Measurements from ENCODE around the gene RELCH. TPM values are rescaled to one million over a fixed set of nuclear protein-coding genes. Genes with fewer than 3 reads are reported as not detected.

RELCH gene
- total RNA-seq, 1 experiment from 2014 or later: 19.5 TPM

- Histone ChIP-seq H3K4me1 (ENCODE audit: control insufficient read depth, insufficient read depth, low read length) (no peaks in the 10 kb centered on the region), H3K27ac (ENCODE audit: low read length) (no peak overlapping the region), H3K36me3 (ENCODE audit: control insufficient read depth, insufficient read depth, low read length) (no peaks in the 10 kb centered on the region; the same call in 1 of the 2 replicates), H3K4me3 (ENCODE audit: low read depth in 2 of 2, low read length in 2 of 2) (no peak overlapping the region), H3K27me3 (ENCODE audit: control insufficient read depth, insufficient read depth, low read length) (no peaks in the 10 kb centered on the region), H3K9me3 (ENCODE audit: control insufficient read depth, insufficient read depth, low read depth, low read length) (no peaks in the 10 kb centered on the region)
- no peak for DNase-seq (ENCODE audit: low read depth, low spot score)
- TF ChIP-seq REST (IDR thresholded peaks at IDR 0.05; ENCODE audit: insufficient read depth in 1 of 2, low read depth in 2 of 2, low read length in 1 of 2) (no peak), POLR2AphosphoS5 (IDR thresholded peaks at IDR 0.05; ENCODE audit: low read depth, low read length) (no peak), CTCF (IDR thresholded peaks at IDR 0.05) (no peak), SIN3A (IDR thresholded peaks at IDR 0.05; ENCODE audit: borderline replicate concordance, insufficient read depth, low read depth, low read length) (no peak), TCF7L2 (IDR thresholded peaks at IDR 0.05; ENCODE audit: low read depth, low read length) (no peak)
- ChIA-PET CTCF (no interaction called here), POLR2A (no interaction called here)
- intact Hi-C loops (cut with micrococcal nuclease; ENCODE audit: unreplicated experiment) (no loop called here), in situ Hi-C loops (cut with HindIII; ENCODE audit: low pct_unique_long_range_greater_than_20kb, low sequenced_read_pairs) (no loop called here)
- ATAC-seq: no peak
- no TSS peak for BruUV-seq (replicated peaks)
These were observed 93.0 kb downstream of the RELCH start for GRCh38 chr18:62280058-62280457.

GRCh38 chr18:62280786-62281185 lies 93.7 kb downstream of the RELCH start:
- DNase-seq (ENCODE audit: low read depth, low spot score): no peak
- no peaks in the 10 kb centered on the region for H3K9me3 ChIP-seq (ENCODE audit: control insufficient read depth, insufficient read depth, low read depth, low read length)
- intact Hi-C loops (cut with micrococcal nuclease; ENCODE audit: unreplicated experiment): no loop called here
- no peaks in the 10 kb centered on the region for H3K27me3 ChIP-seq (ENCODE audit: control insufficient read depth, insufficient read depth, low read length)
- H3K36me3 ChIP-seq (ENCODE audit: control insufficient read depth, insufficient read depth, low read length): no peaks in the 10 kb centered on the region; the same call in 1 of the 2 replicates
- no TSS peak for BruUV-seq (replicated peaks)
- no peak for ATAC-seq
- no peak for TF ChIP-seq SIN3A (IDR thresholded peaks at IDR 0.05; ENCODE audit: borderline replicate concordance, insufficient read depth, low read depth, low read length)
- no peak for TF ChIP-seq REST (IDR thresholded peaks at IDR 0.05; ENCODE audit: insufficient read depth in 1 of 2, low read depth in 2 of 2, low read length in 1 of 2)
- no peak for TF ChIP-seq POLR2AphosphoS5 (IDR thresholded peaks at IDR 0.05; ENCODE audit: low read depth, low read length)
- TF ChIP-seq CTCF (IDR thresholded peaks at IDR 0.05): no peak
- TF ChIP-seq TCF7L2 (IDR thresholded peaks at IDR 0.05; ENCODE audit: low read depth, low read length): no peak
- in situ Hi-C loops (cut with HindIII; ENCODE audit: low pct_unique_long_range_greater_than_20kb, low sequenced_read_pairs): no loop called here
- H3K27ac ChIP-seq (ENCODE audit: low read length): no peak overlapping the region
- ChIA-PET POLR2A (no interaction called here), CTCF (no interaction called here)
- H3K4me3 ChIP-seq (ENCODE audit: low read depth in 2 of 2, low read length in 2 of 2): no peak overlapping the region
- no peaks in the 10 kb centered on the region for H3K4me1 ChIP-seq (ENCODE audit: control insufficient read depth, insufficient read depth, low read length)

Measured in Panc1 (cell line).